NOMO-1 treated with dmso at 0.1 percent for 144 hours (cell line): ENCODE data around the gene CCDC181.
"Not testable (repeated sequence)": the region's sequence is repeated elsewhere in the genome, so short reads cannot be mapped to it uniquely, and the experiment has no call there.

Source experiments
- DNase-seq: peaks from one replicate; lab custom pipeline; 2025; ENCODE audit not compliant: unreplicated experiment; lab: John Stamatoyannopoulos, UW

Gene CCDC181

GRCh38 chr1:169402578-169402977 lies 24.7 kb downstream of the CCDC181 start:
- DNase-seq, result not testable (repeated sequence)

DNA sequence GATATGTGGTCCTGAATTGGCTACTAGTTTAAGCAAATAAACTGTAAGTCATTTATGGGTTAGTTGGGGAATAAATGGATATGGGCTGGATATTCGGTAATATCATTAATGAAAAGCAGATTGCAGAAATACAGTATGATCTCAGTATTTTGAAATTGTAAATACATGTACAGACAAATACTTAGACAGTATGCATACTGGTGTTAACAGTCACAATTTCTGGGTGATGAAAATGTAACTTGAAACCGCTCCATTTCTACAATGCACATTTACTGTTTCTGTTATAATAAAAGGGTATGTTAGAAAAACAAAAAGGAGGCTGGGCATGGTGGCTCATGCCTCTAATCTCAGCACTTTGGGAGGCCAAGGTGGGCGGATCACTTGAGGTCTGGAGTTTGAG lies 31.3 kb downstream of the CCDC181 start:
- DNase-seq, result no peak

GRCh38 chr1:169392406-169392805 lies 34.9 kb downstream of the CCDC181 start:
- peak; percentile 39 for DNase-seq

DNA sequence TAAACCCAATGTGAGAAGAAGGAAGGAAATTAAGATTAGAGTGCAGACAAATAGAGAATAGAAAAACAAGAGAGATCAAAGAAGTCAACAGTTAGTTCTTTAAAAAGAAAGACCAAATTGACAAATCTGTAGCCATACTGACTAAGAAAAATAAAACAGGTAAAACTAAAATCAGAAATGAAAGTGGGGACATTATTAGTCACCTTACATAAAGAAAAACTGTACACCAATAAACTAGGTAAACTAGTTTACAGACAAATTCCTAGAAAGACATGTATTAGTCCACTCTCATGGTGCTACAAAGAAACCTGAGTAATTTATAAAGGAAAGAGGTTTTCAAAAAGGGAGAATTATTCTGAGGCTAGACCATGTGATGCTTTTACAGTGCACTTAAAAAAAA lies 37.0 kb downstream of the CCDC181 start:
- no peak for DNase-seq

DNA sequence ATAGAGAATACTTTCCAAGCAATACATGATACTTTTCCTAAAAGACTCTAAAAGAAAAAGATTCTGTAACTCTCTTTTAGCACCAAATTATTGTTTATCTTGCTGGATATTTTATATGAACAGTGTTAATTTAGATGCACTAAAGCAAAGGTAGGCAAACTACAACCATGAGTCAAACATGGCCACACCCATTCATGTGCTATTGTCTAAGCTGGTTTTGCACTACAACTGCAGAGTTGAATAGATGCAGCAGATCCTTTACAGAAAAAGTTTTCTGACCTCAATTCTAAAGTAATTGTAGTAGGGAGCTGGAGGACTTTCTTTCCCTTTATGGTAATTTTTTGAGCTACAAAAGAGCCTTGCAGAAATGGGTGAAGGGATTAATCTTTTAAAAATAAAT lies 39.9 kb downstream of the CCDC181 start:
- no peak for DNase-seq

GRCh38 chr1:169383449-169383848 lies 43.8 kb downstream of the CCDC181 start:
- no peak for DNase-seq

GRCh38 chr1:169381162-169381561 lies 46.1 kb downstream of the CCDC181 start:
- DNase-seq, result no peak

DNA sequence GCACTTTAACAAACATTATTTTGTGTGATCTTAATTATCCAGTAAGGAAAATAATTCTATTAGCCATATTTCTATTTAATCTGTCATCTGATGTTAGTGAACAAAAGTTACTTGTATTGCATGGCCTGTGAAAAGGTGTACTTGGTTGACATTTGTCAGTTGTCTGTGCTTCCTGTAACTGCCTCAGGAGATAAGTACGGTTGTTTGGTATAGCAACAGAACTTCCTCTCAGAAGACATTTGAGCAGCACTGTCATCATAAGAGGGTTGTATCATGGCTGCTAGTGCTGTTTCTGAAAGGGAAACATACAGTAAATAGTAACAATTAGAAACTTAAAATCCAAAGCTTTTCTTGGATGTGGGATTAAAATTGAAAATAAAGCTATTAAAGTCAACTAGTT lies 55.9 kb downstream of the CCDC181 start:
- no peak for DNase-seq

- DNase-seq, result no peak
Measured at GRCh38 chr1:169368406-169368769, 58.9 kb downstream of the CCDC181 start.

- DNase-seq, result peak; percentile 94
Measured at GRCh38 chr1:169367686-169368405, 59.4 kb downstream of the CCDC181 start, which contains the start of the genes BLZF1 and NME7. TSS of gene BLZF1 (plus strand) at chr1:169368195. CDS start at chr1:169369523, 1,328 bp downstream. TSS of gene NME7 (minus strand) at chr1:169367797. CDS start at chr1:169367710, 87 bp downstream.

- no peak for DNase-seq
Measured at GRCh38 chr1:169367096-169367685, 60.1 kb downstream of the CCDC181 start.

- no peak for DNase-seq
Measured at GRCh38 chr1:169364948-169365347, 62.3 kb downstream of the CCDC181 start.

DNA sequence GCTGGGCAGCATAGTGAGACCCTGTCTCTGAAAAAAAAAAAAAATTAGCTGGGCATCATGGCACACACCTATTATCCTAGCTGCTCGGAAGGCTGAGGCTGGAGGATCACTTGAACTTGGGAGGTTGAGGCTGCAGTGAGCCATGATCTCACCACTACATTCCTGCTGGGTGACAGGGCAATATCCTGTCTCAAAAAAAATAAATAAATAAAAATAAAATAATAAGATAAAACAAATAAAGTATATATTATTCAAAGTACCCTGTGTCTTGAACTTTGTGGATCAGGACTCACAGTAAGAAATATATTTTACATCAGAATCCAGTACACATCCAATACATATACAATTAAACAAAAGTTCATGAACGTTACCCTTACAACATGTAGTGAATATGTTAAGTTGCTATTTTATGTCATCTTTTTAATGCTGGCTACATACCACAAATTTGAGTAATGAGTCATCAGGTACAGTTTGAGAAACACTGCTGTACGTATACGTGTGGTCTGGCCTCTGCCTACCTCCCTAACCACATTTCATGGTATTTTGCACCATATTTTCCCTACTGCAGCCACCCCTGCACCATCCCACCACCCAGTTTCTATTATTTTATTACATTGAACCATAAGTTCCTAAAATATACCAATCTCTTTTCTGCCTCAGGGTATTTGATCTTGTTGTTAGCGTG lies 64.1 kb downstream of the CCDC181 start:
- DNase-seq, result no peak

GRCh38 chr1:169361281-169361680 lies 66.0 kb downstream of the CCDC181 start:
- DNase-seq, result no peak

DNA sequence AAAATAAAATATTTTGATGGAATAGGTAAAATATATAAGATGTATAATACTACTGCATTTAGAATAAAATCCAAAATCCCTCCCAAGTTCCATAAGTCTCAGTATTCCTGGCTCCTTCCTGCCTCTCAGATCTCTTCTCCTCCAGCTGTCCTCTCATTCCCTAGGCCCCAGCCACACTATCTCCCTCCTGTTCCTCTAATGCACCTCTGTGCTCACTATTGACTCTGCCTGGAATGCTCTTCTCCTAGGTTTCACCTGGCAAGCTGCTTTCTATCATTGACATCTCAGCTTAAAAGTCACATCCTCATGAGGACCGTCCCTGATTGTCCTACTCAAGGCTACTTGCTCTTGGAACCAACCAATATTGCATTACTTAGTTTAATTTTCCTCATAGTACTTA lies 66.9 kb downstream of the CCDC181 start:
- DNase-seq, result no peak

- DNase-seq, result no peak
Measured at GRCh38 chr1:169348383-169349036, 78.8 kb downstream of the CCDC181 start.

- DNase-seq, result no peak
Measured at GRCh38 chr1:169347688-169348382, 79.4 kb downstream of the CCDC181 start.

GRCh38 chr1:169346036-169346589 lies 81.2 kb downstream of the CCDC181 start:
- no peak for DNase-seq

- DNase-seq, result no peak
Measured at GRCh38 chr1:169345511-169345910, 81.8 kb downstream of the CCDC181 start.
